Cardiac fibroblast (primary cell): ENCODE data around the gene SGCE.
A peak's percentile ranks its signal among the peaks of the same experiment; 100 is the strongest.

ENCODE experiments used
- DNase-seq, 2 donors: peaks; one replicate each; pipeline versions ENCODE4 v3.0.0 to v3.0.0-alpha.2; 2010; ENCODE audit warnings: low read depth in 2 of 2
- H3K4me3 ChIP-seq, 2 donors: replicated peaks in 1 of 2; 1 replicate in 1 of 2; 2 replicates in 1 of 2; pipeline ENCODE4 v1.5.1; 2011; ENCODE audit warnings: low read depth in 2 of 2, low read length in 2 of 2, mild to moderate bottlenecking in 2 of 2, moderate library complexity in 1 of 2
- TF ChIP-seq, protein P1 (sequence below): IDR thresholded peaks from one replicate; pipeline ENCODE4 v1.5.1; 2011; ENCODE audit warnings: low read depth, mild to moderate bottlenecking, low read length, inconsistent platforms

SGCE gene

DNA sequence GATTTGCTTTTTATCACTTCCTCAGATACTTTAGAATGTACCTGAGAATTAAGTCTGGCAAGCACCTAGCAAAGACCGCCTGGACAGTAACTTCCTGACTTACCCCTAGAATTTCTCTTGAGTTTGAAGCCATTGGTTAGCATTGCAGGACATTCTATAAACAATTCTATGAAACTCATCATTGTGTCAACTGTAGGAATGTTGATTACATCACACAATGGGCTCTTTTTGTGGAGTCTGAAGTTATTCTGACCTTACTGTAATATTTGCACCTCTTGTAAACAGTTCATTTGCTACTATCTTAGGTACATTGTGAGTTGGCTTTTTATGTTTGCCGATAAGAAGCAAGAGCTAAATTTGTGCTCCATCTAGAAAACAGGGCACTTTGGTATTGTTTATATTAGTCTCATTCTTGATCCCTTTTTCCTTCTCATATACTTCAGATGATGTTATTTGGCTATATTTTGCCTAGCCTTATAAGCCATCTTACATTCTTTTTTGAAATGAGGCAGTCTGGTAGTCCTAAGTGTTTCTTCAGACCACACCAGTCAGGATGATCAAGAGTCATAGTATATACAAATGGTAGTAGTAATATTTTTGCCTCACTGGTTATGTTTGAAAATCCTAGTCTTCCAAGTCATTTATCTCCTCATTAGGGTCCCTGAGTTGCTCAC lies 94.0 kb downstream of the SGCE start:
- no peak overlapping the region for H3K4me3 ChIP-seq
- DNase-seq = peak; percentile 12 to 58
- TF ChIP-seq, protein P1, sequence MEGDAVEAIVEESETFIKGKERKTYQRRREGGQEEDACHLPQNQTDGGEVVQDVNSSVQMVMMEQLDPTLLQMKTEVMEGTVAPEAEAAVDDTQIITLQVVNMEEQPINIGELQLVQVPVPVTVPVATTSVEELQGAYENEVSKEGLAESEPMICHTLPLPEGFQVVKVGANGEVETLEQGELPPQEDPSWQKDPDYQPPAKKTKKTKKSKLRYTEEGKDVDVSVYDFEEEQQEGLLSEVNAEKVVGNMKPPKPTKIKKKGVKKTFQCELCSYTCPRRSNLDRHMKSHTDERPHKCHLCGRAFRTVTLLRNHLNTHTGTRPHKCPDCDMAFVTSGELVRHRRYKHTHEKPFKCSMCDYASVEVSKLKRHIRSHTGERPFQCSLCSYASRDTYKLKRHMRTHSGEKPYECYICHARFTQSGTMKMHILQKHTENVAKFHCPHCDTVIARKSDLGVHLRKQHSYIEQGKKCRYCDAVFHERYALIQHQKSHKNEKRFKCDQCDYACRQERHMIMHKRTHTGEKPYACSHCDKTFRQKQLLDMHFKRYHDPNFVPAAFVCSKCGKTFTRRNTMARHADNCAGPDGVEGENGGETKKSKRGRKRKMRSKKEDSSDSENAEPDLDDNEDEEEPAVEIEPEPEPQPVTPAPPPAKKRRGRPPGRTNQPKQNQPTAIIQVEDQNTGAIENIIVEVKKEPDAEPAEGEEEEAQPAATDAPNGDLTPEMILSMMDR = no peak

- no peak overlapping the region for H3K4me3 ChIP-seq
- no peak for DNase-seq
- TF ChIP-seq, protein P1 = no peak
Measured at GRCh38 chr7:94559972-94560371, 96.0 kb downstream of the SGCE start.

GRCh38 chr7:94557215-94557614 lies 98.7 kb downstream of the SGCE start:
- DNase-seq = no peak
- TF ChIP-seq, protein P1 = no peak
- no peak overlapping the region for H3K4me3 ChIP-seq

DNA sequence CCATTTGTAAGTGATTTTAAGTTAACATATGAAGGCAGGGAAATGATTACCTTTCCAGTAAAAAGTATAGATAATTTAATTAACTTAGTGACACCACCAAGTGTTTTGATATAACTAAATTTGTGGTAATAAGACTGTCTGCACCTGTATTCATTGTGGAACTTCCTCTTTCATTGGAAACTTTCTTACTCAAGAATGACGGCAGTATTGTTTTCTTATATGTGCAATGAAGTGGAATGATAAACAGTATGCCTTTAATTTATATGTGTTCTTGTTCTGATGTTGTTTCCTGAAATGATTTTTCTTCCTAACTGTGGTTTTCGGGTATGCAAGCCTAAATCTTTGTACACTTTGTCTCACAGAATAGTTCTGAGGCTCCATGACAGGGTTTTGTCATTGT lies 99.9 kb downstream of the SGCE start:
- no peak overlapping the region for H3K4me3 ChIP-seq
- TF ChIP-seq, protein P1 = no peak
- no peak for DNase-seq

- TF ChIP-seq, protein P1 = no peak
- no peak overlapping the region for H3K4me3 ChIP-seq
- no peak for DNase-seq
Measured at GRCh38 chr7:94547126-94547525, 108.8 kb downstream of the SGCE start.

GRCh38 chr7:94540428-94540827 lies 115.5 kb downstream of the SGCE start:
- DNase-seq = peak; percentile 12 to 64
- TF ChIP-seq, protein P1 = no peak

More at GRCh38 chr7:94540428-94540827, 115.5 kb downstream of the SGCE start:
- H3K4me3 ChIP-seq = no peak overlapping the region
